HG03135 (cell line): ENCODE results near the gene AKNA.

ENCODE experiments used
- ATAC-seq: cut with Tn5 transposase; IDR thresholded peaks from one replicate; pipeline ENCODE4 v1.9.1; 2021; ENCODE audit warnings: mild to moderate bottlenecking, moderate library complexity; ENCODE audit not compliant: unreplicated experiment

AKNA gene

GRCh38 chr9:114308361-114308950 lies 79.3 kb downstream of the AKNA start:
- ATAC-seq = no peak

GRCh38 chr9:114307899-114308267 lies 79.9 kb downstream of the AKNA start:
- ATAC-seq = no peak

GRCh38 chr9:114304416-114305188 lies 83.2 kb downstream of the AKNA start:
- no peak for ATAC-seq

GRCh38 chr9:114303977-114304376 lies 83.8 kb downstream of the AKNA start:
- no peak for ATAC-seq

GRCh38 chr9:114303571-114303970 lies 84.2 kb downstream of the AKNA start:
- no peak for ATAC-seq

GRCh38 chr9:114302727-114303126 lies 85.1 kb downstream of the AKNA start:
- no peak for ATAC-seq

- no peak for ATAC-seq
Measured at GRCh38 chr9:114301798-114302565, 85.8 kb downstream of the AKNA start.

- no peak for ATAC-seq
Measured at GRCh38 chr9:114300846-114301797, 86.7 kb downstream of the AKNA start.

- ATAC-seq = no peak
Measured at GRCh38 chr9:114300153-114300845, 87.5 kb downstream of the AKNA start.

GRCh38 chr9:114299286-114300152 lies 88.3 kb downstream of the AKNA start:
- ATAC-seq = no peak

- ATAC-seq = no peak
Measured at GRCh38 chr9:114296338-114296737, 91.4 kb downstream of the AKNA start.

- ATAC-seq = no peak
Measured at GRCh38 chr9:114294664-114295063, 93.1 kb downstream of the AKNA start.

- no peak for ATAC-seq
Measured at GRCh38 chr9:114291886-114292590, 95.7 kb downstream of the AKNA start.

GRCh38 chr9:114291064-114291474 lies 96.7 kb downstream of the AKNA start:
- no peak for ATAC-seq

- no peak for ATAC-seq
Measured at GRCh38 chr9:114290561-114290986, 97.2 kb downstream of the AKNA start.

- no peak for ATAC-seq
Measured at GRCh38 chr9:114289571-114290481, 98.0 kb downstream of the AKNA start.

GRCh38 chr9:114289106-114289505 lies 98.7 kb downstream of the AKNA start:
- ATAC-seq = no peak
